22Rv1 (cell line): ENCODE data around the gene VPS11.

ENCODE experiments used
- ZFX ChIP-seq: fragments of 450-650 bp; IDR thresholded peaks from 2 replicates; pipeline ENCODE4 v1.6.1; 2017; ENCODE audit warnings: antibody characterized with exemption, borderline replicate concordance
- TF ChIP-seq, protein P1 (sequence below): fragments of 450-650 bp; IDR thresholded peaks from 2 replicates; pipeline ENCODE4 v1.5.1; 2017; ENCODE audit warnings: mild to moderate bottlenecking

DNA sequence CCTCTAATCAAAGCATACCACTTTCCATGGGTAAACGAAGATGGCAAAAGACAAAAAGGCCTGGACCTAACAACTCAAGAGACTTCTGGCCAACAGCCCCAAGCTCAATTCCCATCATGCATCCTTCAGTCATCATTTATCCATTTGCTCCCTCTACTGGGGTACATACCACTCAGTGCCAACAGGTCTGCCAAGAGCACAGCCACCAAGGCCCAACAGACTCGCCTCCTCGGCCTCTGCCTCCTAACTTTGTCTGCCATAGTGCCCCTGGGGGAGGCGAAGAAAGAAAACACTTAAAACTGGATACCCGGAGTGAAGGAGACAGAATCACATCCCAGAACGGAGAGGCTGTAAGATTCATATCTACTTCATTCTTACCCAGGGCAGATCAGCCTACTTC lies 11.7 kb upstream of the VPS11 start:
- TF ChIP-seq, protein P1, sequence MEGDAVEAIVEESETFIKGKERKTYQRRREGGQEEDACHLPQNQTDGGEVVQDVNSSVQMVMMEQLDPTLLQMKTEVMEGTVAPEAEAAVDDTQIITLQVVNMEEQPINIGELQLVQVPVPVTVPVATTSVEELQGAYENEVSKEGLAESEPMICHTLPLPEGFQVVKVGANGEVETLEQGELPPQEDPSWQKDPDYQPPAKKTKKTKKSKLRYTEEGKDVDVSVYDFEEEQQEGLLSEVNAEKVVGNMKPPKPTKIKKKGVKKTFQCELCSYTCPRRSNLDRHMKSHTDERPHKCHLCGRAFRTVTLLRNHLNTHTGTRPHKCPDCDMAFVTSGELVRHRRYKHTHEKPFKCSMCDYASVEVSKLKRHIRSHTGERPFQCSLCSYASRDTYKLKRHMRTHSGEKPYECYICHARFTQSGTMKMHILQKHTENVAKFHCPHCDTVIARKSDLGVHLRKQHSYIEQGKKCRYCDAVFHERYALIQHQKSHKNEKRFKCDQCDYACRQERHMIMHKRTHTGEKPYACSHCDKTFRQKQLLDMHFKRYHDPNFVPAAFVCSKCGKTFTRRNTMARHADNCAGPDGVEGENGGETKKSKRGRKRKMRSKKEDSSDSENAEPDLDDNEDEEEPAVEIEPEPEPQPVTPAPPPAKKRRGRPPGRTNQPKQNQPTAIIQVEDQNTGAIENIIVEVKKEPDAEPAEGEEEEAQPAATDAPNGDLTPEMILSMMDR: no peak
- TF ChIP-seq ZFX: no peak
